Stimulated activated CD4-positive, alpha-beta T cell treated with anti-CD3 and anti-CD28 coated beads, TNF-alpha, amount 100 ng/mL, for 48 hours (primary cell): ENCODE measurements around the gene ZNF219.
"Not testable (repeated sequence)": the region's sequence is repeated elsewhere in the genome, so short reads cannot be mapped to it uniquely, and the experiment has no call there.

Source experiments
- DNase-seq, 3 donors: peaks; one replicate each; pipeline ENCODE4 v3.0.0-alpha.2; 2020; ENCODE audit warnings: low read depth in 3 of 3

The ZNF219 gene

GRCh38 chr14:21043974-21044618 is 54.4 kb downstream of the ZNF219 start:
- DNase-seq, result no peak

- no peak for DNase-seq
Measured at GRCh38 chr14:21043387-21043973, 55.0 kb downstream of the ZNF219 start.

- no peak for DNase-seq
Measured at GRCh38 chr14:21042918-21043317, 55.5 kb downstream of the ZNF219 start.

GRCh38 chr14:21041676-21042433 is 56.6 kb downstream of the ZNF219 start, which contains the start of gene RNASE7:
Gene RNASE7, plus strand, starts transcription at chr14:21042362. Its CDS starts 631 bp downstream, at chr14:21042993.
- no peak for DNase-seq

GRCh38 chr14:21040941-21041340 is 57.5 kb downstream of the ZNF219 start:
- not testable (repeated sequence) for DNase-seq

- DNase-seq, result no peak
Measured at GRCh38 chr14:21040370-21040925, 58.0 kb downstream of the ZNF219 start.
